SK-N-MC (cell line): Measurements from ENCODE around the gene CDCA7L.

ENCODE experiments used
- DNase-seq: peaks from one replicate; pipeline ENCODE4 v3.0.0-alpha.2; 2011; ENCODE audit warnings: low read depth, low spot score
- H3K27ac ChIP-seq: fragments of 200-600 bp; sonication (generic); 2 replicates; pipeline ENCODE4 v1.5.1; 2016; ENCODE audit warnings: mixed run types
- H3K36me3 ChIP-seq: fragments of 200-600 bp; sonication (generic); 2 replicates; pipeline ENCODE4 v1.6.1; 2017; ENCODE audit warnings: antibody characterized with exemption, low read length, mixed read lengths; ENCODE audit not compliant: insufficient read depth
- H3K4me3 ChIP-seq: fragments of 200-600 bp; sonication (generic); 2 replicates; pipeline ENCODE4 v1.5.1; 2016
- H3K9ac ChIP-seq: fragments of 200-600 bp; sonication (generic); 2 replicates; pipeline ENCODE4 v1.8.0; 2017; ENCODE audit warnings: mixed run types, mixed read lengths; ENCODE audit not compliant: insufficient read length
- H3K9me3 ChIP-seq: fragments of 200-600 bp; sonication (generic); 2 replicates; pipeline ENCODE4 v1.6.1; 2017; ENCODE audit warnings: low read depth, mild to moderate bottlenecking, antibody characterized with exemption, low read length, moderate library complexity, mixed read lengths
- EZH2 ChIP-seq: fragments of 200-600 bp; sonication (generic); IDR thresholded peaks from one replicate; pipeline ENCODE4 v1.6.1; 2017; ENCODE audit warnings: antibody characterized with exemption
- FOXP2 ChIP-seq: optimal IDR thresholded peaks from 2 replicates; pipeline ENCODE3; 2011; ENCODE audit warnings: mild to moderate bottlenecking, moderate library complexity; ENCODE audit not compliant: insufficient read depth; ENCODE audit errors: extremely low read length, control extremely low read depth
- POLR2AphosphoS5 ChIP-seq: IDR thresholded peaks from 2 replicates; pipeline ENCODE4 v1.6.1; 2012; ENCODE audit warnings: mild to moderate bottlenecking, low read depth, low read length, borderline replicate concordance

Gene CDCA7L

DNA sequence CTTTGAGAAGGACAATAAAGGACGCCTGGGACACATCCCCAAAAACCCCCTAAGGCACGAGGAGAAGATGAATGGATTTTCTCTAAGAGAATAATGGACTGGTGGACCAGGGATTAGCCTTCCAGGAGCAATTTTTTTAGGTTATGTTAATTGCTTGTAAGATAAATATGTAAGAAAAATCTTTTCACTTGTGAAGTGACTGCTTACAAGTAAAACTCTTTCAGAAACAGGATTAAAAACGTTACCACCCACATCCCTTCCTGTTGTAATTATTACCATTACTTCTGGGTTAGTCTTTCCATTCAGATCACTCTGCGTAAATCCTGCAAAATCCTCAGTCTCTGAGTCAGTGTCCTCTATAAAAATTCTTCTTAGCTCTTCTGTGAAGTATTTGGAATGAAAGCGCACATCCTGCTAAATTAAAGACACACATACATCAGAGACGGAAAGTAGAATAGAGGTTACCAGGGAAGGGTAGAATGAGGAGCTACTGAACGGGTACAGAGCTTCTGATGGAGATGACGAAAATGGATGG, 34.3 kb downstream of the CDCA7L start:
- peaks cover 80% of the 10 kb centered on the region for H3K36me3 ChIP-seq
- no peak overlapping the region for H3K27ac ChIP-seq

DNA sequence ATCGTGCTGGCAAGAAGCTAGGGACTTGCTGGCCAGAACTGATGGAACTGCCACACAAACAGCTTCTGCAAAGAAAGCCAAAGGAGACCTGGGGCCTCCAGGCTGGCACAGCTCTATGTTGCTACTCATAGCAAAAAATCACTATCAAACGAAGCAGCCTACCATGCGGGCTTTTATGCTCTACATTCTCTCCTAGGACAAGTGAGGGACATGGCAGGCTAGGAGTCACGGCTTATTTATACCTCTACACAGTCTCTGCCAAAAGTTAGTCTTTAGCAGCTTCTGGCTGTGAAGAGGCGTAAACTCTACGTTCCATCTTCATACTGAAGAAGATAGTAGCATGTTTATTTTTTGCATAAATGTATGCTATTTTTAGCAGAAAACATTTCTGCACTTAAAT, 35.4 kb downstream of the CDCA7L start:
- H3K9me3 ChIP-seq = no peaks in the 10 kb centered on the region
- DNase-seq = no peak
- H3K36me3 ChIP-seq = peaks cover 86% of the 10 kb centered on the region
- TF ChIP-seq FOXP2 (no peak), EZH2 (no peak), POLR2AphosphoS5 (no peak)
- no peak overlapping the region for H3K4me3 ChIP-seq
- no peak overlapping the region for H3K9ac ChIP-seq
- H3K27ac ChIP-seq = no peak overlapping the region

More for the DNA sequence above, 34.3 kb downstream of the CDCA7L start:
- no peak for DNase-seq
- TF ChIP-seq EZH2 (no peak), FOXP2 (no peak), POLR2AphosphoS5 (no peak)
- Histone ChIP-seq H3K9ac (no peak overlapping the region), H3K9me3 (no peaks in the 10 kb centered on the region), H3K4me3 (no peak overlapping the region)

DNA sequence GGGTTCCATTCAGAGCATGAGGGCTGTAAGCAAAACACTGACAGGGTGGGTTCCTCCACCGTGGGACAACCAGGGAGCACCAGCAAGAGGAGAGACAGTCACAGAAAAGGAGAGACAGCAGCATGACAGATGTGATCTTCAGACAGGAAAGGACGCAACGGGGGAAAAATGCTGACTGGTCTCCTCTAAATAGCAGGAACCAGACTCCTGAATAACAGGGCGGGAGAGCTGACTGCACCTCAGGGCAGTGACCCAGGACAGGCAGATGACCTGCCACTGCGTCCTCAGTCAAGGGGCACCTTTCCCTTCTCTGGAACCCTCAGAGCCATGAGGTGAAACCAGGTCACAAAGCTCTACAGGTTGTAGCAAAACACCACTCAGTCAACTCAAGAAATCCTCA, 37.0 kb downstream of the CDCA7L start:
- no peak overlapping the region for H3K9ac ChIP-seq
- H3K27ac ChIP-seq = no peak overlapping the region
- DNase-seq = no peak
- TF ChIP-seq FOXP2 = no peak
- no peak for TF ChIP-seq POLR2AphosphoS5
- no peak for TF ChIP-seq EZH2
- no peak overlapping the region for H3K4me3 ChIP-seq
- H3K36me3 ChIP-seq = peaks cover 86% of the 10 kb centered on the region
- H3K9me3 ChIP-seq = no peaks in the 10 kb centered on the region

DNA sequence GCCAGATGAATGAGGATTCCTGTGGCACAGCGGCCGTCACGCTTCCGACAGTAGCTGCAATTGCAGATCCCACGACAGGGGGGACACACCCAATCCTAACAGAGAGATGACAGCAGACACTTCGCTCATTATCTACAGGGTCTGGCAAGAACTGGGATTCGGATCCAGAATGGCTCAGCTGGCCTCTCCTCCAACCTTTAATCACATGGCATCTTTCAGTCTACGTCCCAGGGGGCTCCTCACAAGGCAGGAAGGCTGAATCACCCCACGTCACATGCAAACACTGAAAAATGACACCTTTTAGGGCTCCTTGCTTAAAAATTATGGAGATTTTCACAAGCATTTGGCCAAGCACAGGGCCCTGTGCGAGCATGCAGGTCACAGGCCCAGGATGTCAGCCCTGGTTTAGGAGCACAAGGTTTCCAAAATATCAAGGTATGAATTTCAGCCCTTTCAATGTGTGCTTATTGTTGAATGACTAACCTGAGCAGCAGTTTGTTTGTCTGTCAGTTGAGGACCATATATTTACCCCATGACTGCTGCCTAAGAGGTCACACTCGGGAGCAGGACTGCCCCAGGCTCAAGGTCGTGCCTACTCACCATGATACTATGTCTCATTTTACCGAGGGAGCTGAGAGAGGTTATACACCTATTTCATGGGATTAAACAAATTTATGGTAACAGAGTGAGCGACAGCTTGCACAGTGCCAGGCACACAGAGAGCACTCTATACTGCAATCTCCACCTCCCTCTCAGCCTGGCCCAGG, 42.5 kb downstream of the CDCA7L start:
- TF ChIP-seq POLR2AphosphoS5 (no peak), FOXP2 (no peak), EZH2 (no peak)
- no peak overlapping the region for H3K9ac ChIP-seq
- no peak overlapping the region for H3K4me3 ChIP-seq
- H3K9me3 ChIP-seq = no peaks in the 10 kb centered on the region
- no peak overlapping the region for H3K27ac ChIP-seq
- no peak for DNase-seq
- H3K36me3 ChIP-seq = peaks cover 100% of the 10 kb centered on the region

DNA sequence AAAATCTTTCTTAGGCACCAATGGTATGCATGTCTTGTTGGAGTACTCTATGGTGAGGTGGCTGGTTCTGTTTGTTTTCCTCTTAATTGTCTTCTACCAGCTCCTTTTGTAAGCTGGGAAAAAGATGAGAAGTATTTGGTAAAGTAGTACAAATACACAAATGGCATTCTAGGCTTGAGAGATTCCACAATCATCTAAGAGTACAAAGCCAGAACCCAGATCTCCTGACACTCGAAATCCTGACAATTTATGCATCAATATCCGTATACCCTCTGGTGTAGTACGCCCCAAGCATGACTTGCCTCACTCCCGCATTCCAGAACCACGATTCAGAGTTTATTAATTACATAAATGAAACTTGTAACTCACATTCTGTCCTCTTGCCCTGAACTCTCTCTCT, 43.5 kb downstream of the CDCA7L start:
- TF ChIP-seq POLR2AphosphoS5 = no peak
- TF ChIP-seq FOXP2 = no peak
- no peak for TF ChIP-seq EZH2
- H3K27ac ChIP-seq = no peak overlapping the region
- no peaks in the 10 kb centered on the region for H3K9me3 ChIP-seq
- H3K4me3 ChIP-seq = no peak overlapping the region
- no peak for DNase-seq
- no peak overlapping the region for H3K9ac ChIP-seq
- H3K36me3 ChIP-seq = peaks cover 94% of the 10 kb centered on the region

DNA sequence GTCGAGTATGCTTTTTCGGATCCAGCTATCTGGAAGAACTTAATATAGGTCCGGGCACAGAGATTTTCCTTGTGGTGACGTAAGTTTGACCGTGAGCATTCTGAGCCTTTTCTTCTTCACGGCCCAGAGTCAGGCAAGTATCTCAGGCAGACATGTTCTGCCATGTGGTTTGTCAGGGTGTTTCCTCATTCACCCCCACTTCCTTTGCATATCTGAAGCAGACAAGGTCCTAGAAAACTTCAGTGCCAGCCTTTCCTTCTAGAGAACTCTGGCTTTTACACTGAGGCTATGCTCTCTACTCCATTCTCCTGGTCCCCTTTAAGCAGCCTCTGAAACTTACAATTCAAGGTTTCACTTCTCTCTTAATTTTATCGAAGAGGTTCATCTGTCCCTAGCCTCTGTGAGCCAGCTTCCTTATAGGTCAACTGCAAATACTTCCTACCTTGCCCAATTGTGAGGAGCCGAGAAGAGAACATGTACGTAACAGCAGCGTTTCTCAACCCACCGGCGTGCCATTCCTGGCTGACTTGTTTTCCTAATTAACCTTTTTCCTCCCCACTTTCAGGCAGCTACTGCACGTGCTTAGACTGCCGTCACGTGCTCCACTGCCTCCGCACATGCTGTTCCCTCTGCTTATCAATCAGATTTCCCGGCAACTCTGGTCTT, 47.3 kb downstream of the CDCA7L start:
- TF ChIP-seq POLR2AphosphoS5 = no peak
- TF ChIP-seq EZH2 = no peak
- Histone ChIP-seq H3K9me3 (no peaks in the 10 kb centered on the region), H3K4me3 (no peak overlapping the region), H3K9ac (no peak overlapping the region), H3K36me3 (peaks cover 56% of the 10 kb centered on the region), H3K27ac (no peak overlapping the region)
- no peak for DNase-seq

DNA sequence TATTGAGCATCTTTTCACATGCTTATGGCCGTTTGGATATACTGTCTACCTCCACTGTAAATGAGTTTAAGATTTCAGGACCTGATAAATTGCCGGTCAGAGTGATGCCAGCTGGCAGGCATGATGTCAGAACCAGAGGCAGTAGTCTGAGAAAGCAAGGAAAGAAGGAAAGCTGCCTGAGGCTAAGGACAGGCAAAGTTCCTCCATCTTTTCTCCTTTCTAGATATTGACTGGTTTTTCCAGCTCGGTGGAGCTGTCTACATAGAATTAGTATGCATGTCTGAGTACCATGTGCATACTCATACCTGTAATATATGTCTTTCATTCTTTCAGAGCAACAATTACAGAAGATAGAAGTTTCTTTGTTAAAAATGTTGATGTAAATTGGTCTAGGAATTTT, 52.3 kb downstream of the CDCA7L start:
- peaks cover 6% of the 10 kb centered on the region for H3K36me3 ChIP-seq
- TF ChIP-seq EZH2 = no peak
- no peak overlapping the region for H3K4me3 ChIP-seq
- no peaks in the 10 kb centered on the region for H3K9me3 ChIP-seq
- H3K27ac ChIP-seq = no peak overlapping the region
- DNase-seq = no peak
- H3K9ac ChIP-seq = no peak overlapping the region

DNA sequence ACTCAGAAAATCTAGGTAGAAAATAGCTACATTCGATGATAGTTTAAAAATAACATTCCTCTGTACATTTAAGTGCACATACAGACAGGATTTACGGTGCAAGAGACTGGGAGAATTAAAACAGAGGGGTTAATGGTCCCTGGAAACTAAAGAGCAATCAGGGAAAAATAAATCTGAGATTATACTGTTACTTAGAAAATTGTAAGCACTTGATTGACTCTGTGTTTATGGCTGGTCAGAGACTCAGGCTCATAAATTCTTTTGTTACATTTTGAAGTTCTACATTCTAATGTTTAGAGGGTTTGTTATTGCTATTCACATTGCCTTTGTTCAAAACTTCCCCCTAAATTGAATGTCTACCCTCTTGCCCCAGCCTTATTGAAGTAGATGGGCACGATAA, 54.4 kb downstream of the CDCA7L start:
- Histone ChIP-seq H3K36me3 (no peaks in the 10 kb centered on the region; the same call in 1 of the 2 replicates), H3K4me3 (no peak overlapping the region), H3K9ac (no peak overlapping the region), H3K9me3 (no peaks in the 10 kb centered on the region), H3K27ac (no peak overlapping the region)
- TF ChIP-seq POLR2AphosphoS5 (no peak), EZH2 (no peak), FOXP2 (no peak)
- no peak for DNase-seq

DNA sequence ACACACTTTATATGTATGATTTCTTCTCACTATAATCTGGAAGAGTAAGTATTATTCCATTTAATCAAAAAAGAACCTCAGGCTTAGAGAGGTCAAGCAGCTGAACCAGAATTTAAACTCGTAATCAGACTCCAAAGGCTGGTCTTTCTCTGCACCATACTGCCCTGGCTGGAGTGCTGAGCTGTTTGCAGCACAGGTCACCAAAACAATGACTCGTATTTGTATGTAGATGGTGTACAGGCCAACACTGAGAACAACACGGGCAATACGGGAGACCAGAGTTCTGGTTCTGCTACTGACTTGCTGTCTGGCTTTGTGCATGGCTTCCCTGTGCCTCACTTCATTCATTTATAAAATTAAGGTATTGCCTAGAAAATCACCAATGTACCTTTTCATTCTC, 57.9 kb downstream of the CDCA7L start:
- no peak overlapping the region for H3K27ac ChIP-seq
- H3K9ac ChIP-seq = no peak overlapping the region
- no peaks in the 10 kb centered on the region for H3K9me3 ChIP-seq
- no peak for DNase-seq
- TF ChIP-seq EZH2 = no peak
- no peak for TF ChIP-seq FOXP2
- TF ChIP-seq POLR2AphosphoS5 = no peak
- no peak overlapping the region for H3K4me3 ChIP-seq
- H3K36me3 ChIP-seq = no peaks in the 10 kb centered on the region
